GM18867 (cell line): ENCODE results near the gene GASK1A.
"Not testable (repeated sequence)": the region's sequence is repeated elsewhere in the genome, so short reads cannot be mapped to it uniquely, and the experiment has no call there.

ENCODE experiments used
- ATAC-seq: cut with Tn5 transposase; IDR thresholded peaks from one replicate; pipeline ENCODE4 v1.9.1; 2021; ENCODE audit warnings: mild to moderate bottlenecking, moderate library complexity; ENCODE audit not compliant: unreplicated experiment

The GASK1A gene

GRCh38 chr3:43030162-43030935 lies 51.2 kb downstream of the GASK1A start:
- ATAC-seq, result no peak

- no peak for ATAC-seq
Measured at GRCh38 chr3:43031485-43031884, 52.4 kb downstream of the GASK1A start.

GRCh38 chr3:43031889-43032545 lies 52.9 kb downstream of the GASK1A start:
- no peak for ATAC-seq

DNA sequence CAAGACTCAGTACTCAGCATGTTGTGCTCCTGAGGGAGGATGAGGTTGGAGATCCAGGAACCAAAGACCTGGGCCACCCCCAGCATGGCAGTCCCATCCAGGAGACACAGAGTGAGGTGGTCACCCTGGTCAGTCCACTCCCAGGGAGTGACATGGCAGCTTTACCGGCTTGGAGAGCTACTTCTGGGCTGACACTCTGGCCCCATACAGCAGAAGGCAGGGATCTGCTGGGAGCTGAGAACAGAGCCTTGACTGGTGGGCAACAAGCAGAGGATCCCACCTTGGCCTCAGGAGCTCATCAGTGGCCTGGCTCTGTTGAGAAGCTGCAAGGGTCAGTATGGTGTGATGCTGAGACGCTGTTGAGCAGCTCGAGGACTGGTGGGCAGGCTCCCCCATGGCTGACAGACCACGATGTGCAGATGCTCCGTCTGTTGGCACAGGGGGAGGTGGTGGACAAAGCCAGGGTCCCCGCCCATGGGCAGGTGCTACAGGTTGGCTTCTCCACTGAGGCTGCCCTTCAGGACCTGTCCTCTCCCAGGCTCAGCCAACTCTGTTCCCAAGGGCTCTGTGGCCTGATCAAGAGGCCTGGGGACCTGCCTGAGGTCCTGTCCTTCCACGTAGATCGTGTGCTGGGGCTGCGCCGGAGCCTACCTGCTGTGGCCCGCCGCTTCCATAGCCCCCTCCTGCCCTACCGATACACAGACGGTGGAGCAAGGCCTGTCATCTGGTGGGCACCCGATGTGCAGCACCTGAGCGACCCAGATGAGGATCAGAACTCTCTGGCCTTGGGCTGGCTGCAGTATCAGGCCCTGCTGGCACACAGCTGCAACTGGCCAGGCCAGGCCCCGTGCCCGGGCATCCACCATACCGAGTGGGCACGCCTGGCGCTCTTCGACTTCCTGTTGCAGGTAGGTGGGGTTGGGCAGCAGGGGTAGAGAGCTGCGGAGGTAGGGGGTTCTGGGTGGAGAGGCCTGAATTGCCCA lies 53.8 kb downstream of the GASK1A start:
- ATAC-seq, result no peak

DNA sequence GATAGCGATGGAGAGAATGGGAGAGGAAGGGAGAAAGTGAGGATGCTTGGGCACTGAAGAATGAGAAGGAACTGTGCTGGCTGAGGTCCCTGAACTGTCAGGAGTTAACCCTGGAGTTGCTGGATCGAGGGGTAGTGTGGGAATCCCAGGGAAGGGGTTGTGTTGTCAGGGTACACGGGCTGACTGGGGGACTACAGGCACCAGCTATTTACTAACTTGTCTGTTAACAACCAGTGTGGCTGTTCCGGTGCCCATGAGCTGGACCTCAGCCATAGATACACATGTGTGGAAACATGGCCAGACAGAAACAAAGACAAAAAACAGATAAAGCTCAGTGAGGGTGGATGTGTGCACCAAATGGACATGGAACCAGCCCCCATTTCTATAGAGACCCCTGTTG lies 55.1 kb downstream of the GASK1A start:
- ATAC-seq, result no peak

- no peak for ATAC-seq
Measured at GRCh38 chr3:43034911-43035310, 55.8 kb downstream of the GASK1A start.

GRCh38 chr3:43035801-43036365 lies 56.8 kb downstream of the GASK1A start:
- no peak for ATAC-seq

DNA sequence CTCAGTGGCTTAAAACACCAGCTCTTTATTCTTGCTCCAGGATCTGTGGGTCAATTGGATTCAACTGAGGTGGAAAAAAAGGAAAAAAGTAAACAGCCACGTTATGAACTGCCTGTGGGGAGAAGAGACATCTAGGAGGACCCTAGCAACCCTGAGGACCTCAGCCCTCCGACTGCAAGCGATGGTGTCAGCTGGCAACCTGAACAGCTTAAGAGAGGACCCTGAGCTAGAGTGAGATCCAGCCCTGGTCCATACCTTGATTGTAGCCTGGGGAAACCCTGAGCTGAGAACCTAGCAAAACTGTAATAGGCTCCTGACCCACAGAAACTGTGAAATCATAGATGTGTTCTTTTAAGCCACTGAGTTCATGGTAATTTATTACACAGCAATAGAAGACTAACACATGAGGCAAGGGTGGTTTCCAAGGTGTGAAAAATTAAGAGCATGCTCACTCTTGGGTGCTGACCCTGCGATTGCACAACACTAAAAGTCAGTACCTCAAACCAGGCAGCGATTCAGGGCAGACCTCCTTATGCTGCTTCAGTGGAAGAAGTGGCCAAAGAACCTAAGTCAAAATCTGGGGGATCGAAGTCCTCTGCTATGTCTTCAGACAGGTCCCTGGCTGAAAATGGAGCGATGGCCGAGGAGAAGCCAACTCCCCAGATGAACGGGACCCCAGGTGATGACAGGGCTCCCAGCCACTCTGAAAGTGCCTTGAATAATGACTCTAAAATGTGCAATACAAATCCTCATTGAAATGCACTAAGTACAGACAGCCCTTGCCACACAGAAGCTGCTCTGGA lies 57.7 kb downstream of the GASK1A start:
- ATAC-seq, result peak; percentile 63

- peak; percentile 79 for ATAC-seq
Measured at GRCh38 chr3:43038010-43038409, 58.9 kb downstream of the GASK1A start.

GRCh38 chr3:43041517-43041916 lies 62.4 kb downstream of the GASK1A start:
- no peak for ATAC-seq

DNA sequence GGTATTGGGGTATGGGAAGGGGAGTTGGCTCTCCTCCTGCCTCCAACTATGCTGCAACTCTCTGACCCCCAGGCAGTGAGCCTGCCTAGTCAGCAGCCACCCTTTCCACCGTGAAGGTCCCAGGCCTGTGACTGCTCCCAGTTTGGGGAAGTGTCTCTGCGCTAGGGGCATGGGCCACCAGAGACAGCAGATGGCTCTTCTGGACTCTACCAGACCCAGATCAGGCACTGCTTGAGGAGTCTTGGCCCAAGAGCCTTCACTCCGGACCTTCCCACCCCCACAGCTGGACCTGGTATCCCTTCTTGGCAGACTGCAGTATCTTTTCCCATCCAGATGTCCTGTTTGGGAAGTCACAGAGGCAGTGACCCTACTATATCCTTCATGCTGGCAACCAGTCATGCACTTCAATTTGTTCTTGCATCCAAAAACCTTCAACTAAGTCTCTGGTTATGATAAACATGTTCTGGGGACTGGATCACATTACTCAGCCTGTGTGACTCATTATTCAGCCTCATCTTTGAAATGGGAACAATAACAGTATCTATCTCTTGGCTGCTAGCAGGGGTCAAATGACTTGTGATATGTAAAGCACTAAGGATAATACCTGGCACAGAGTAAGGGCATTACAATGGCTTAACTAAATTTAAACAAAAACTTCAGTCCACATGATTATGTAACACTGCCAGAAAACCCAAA lies 64.1 kb downstream of the GASK1A start:
- ATAC-seq, result no peak

GRCh38 chr3:43043793-43044192 lies 64.7 kb downstream of the GASK1A start:
- no peak for ATAC-seq

DNA sequence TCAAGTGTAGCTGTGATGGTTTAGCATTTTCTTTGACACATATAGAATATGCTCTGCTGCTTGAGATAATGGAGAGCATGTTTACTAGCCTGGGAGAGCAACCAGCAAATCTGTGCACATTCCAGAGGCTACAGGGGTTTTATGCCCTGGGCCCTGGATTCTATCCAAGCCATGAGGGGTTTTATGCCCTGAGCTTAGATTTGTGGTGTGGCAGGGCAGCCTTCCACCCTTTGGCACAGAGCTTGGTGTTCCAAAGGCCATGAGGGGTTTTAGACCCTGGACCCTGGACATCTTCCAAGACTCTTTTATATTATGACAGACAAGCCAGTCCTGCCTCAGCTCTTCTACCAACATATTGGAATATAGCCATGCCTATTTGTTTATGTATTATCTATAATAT lies 66.0 kb downstream of the GASK1A start:
- ATAC-seq, result not testable (repeated sequence)

GRCh38 chr3:43046583-43046982 lies 67.5 kb downstream of the GASK1A start:
- ATAC-seq, result no peak

- ATAC-seq, result no peak
Measured at GRCh38 chr3:43048470-43048869, 69.4 kb downstream of the GASK1A start.

DNA sequence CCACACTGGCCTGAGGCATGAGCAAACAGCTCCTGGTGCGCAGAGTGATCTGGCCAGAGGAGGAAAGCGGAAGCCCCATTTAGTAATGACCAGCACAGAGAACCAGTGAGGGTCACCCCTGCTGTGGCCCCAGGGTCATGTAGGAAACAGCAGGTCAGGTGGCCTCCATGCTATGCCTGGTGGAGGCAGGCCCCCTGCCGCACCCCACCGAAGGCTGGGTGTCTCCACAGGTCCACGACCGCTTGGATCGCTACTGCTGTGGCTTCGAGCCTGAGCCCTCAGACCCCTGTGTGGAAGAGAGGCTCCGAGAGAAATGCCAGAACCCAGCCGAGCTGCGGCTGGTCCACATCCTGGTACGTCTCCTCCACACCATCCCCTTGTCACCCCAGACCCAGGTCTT lies 74.2 kb downstream of the GASK1A start:
- ATAC-seq, result no peak

DNA sequence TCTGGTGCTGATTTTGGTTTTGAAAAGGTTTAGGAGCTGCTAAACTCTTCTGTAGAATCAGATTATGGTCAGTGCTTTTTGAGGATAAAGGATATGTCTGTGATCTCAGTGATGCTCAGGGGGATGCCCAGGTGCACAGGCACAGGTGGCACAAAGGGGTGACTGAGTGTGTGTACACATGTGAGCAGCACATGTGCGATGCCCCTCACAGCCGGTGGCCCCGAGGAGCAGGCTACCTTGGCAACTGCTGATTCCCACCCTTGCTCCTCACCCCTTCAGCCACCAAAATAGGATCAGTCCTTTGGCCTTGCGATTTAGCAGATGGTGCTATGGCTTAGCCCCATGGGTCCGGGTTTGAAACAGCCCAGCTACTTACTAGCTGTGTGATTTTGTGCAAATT lies 75.6 kb downstream of the GASK1A start:
- no peak for ATAC-seq

GRCh38 chr3:43055393-43055792 lies 76.3 kb downstream of the GASK1A start:
- no peak for ATAC-seq
